Gastrocnemius medialis (tissue), 4 donors: Measurements from ENCODE around the gene EIF1AY. TPM values are rescaled to one million over a fixed set of nuclear protein-coding genes. Genes with fewer than 3 reads are reported as not detected.

ENCODE experiments used
- ATAC-seq, 2 donors: fragments of 150-250 bp; one replicate each; pipeline ENCODE4 v1.9.1; 2016
- DNase-seq, 2 donors: peaks; one replicate each; pipeline ENCODE4 v3.0.0-alpha.2; 2019
- H3K27ac ChIP-seq, 4 donors: fragments of 200-600 bp; sonication (generic); 1 replicate in 1 of 4; 2 replicates in 3 of 4; pipeline ENCODE4 v1.5.1; 2016 to 2018; ENCODE audit warnings: mild to moderate bottlenecking in 2 of 4, moderate library complexity in 1 of 4
- H3K27me3 ChIP-seq, 3 donors: fragments of 200-600 bp; sonication (generic) in 2 of 3; 1 replicate in 1 of 3; 2 replicates in 2 of 3; pipeline versions ENCODE4 v1.5.1 to v1.6.0; 2016 to 2019; ENCODE audit warnings: mild to moderate bottlenecking in 1 of 3, moderate library complexity in 1 of 3
- H3K36me3 ChIP-seq, 2 donors: fragments of 200-600 bp; sonication (generic) in 1 of 2; one replicate each; pipeline ENCODE4 v1.5.1; 2017 to 2018
- H3K4me1 ChIP-seq, 2 donors: fragments of 200-600 bp; sonication (generic) in 1 of 2; one replicate each; pipeline ENCODE4 v1.5.1; 2016 to 2017; ENCODE audit warnings: mild to moderate bottlenecking in 2 of 2
- H3K4me3 ChIP-seq, 4 donors: fragments of 200-600 bp; sonication (generic) in 3 of 4; 1 replicate in 1 of 4; 2 replicates in 3 of 4; pipeline ENCODE4 v1.5.1; 2016 to 2019; ENCODE audit warnings: mild to moderate bottlenecking in 2 of 4
- H3K9me3 ChIP-seq, 3 donors: fragments of 200-600 bp; sonication (generic) in 2 of 3; 1 replicate in 1 of 3; 2 replicates in 2 of 3; pipeline ENCODE4 v1.5.1; 2016 to 2019
- CTCF ChIP-seq, 5 experiments: fragments of 450-650 bp in 3 of 5; fragments of 200-600 bp in 2 of 5; sonication (generic) in 2 of 5; IDR thresholded peaks in 4 of 5; conservative IDR thresholded peaks in 1 of 5; 1 replicate in 4 of 5; 2 replicates in 1 of 5; pipeline ENCODE4 v1.5.1; 2016 to 2019; ENCODE audit warnings: antibody characterized with exemption in 5 of 5, mild to moderate bottlenecking in 3 of 5, moderate library complexity in 3 of 5
- POLR2A ChIP-seq, 2 donors: fragments of 450-650 bp; IDR thresholded peaks; one replicate each; pipeline ENCODE4 v1.6.1; 2017; ENCODE audit warnings: antibody characterized with exemption in 2 of 2, mild to moderate bottlenecking in 2 of 2, moderate library complexity in 2 of 2
- in situ Hi-C, 4 donors: fragments of 200-750 bp; cut with MboI; loops; one replicate each; pipeline versions ENCODE4 v1.15.0 to v1.8.0; 2017; ENCODE audit warnings: low sequenced_read_pairs in 4 of 4
- intact Hi-C: fragments of 100-400 bp; cut with DNase I; formaldehyde crosslinking; loops from one replicate; pipeline ENCODE4 v1.15.1; 2023; ENCODE audit warnings: low total_unique reads
- total RNA-seq, 4 donors: library from RNA; depleted of rRNA; stranded (reverse); fragments of >200 nt; gene quantifications; one replicate each; pipeline versions ENCODE4 v1.1.0 to v1.2.3, GENCODE V29; 2016

The EIF1AY gene
- 10 to 100 TPM in 2 of 4 donors, not detected in 2; 56.3 to 62.4 TPM for total RNA-seq

- H3K27ac ChIP-seq = peak within 1 kb of the TSS in 2 of 4 donors; percentile 94 to 97
- H3K4me1 ChIP-seq = peaks cover 0 to 14% of the 10 kb centered on the region in 2 donors
- intact Hi-C loops (no loop called here), in situ Hi-C loops (loop anchor here in 1 of 4 donors (10.0 kb wide), 1 partner anchor 1011 kb away; no protein-coding TSS in a partner anchor)
- no peaks in the 10 kb centered on the region for H3K27me3 ChIP-seq
- DNase-seq (peak; percentile 85 to 92), ATAC-seq (peak; percentile 99 to 100)
- H3K36me3 ChIP-seq = no peaks in the 10 kb centered on the region
- H3K9me3 ChIP-seq = no peaks in the 10 kb centered on the region
- TF ChIP-seq POLR2A (IDR thresholded peaks at IDR 0.05) (no peak), CTCF (IDR thresholded peaks at IDR 0.05 in 4 of 5, conservative IDR thresholded peaks at IDR 0.05 in 1 of 5) (no peak)
- peak within 1 kb of the TSS in 2 of 4 donors; percentile 60 to 70 for H3K4me3 ChIP-seq
Measured at GRCh38 chrY:20575531-20576121, at the start of gene EIF1AY. Gene EIF1AY, plus strand, starts transcription at chrY:20575776. Its CDS starts 96 bp downstream, at chrY:20575872.

- no peak overlapping the region for H3K27ac ChIP-seq
- no peaks in the 10 kb centered on the region for H3K36me3 ChIP-seq
- no peaks in the 10 kb centered on the region for H3K27me3 ChIP-seq
- ATAC-seq (no peak), DNase-seq (no peak)
- no peak for TF ChIP-seq CTCF (IDR thresholded peaks at IDR 0.05 in 4 of 5, conservative IDR thresholded peaks at IDR 0.05 in 1 of 5)
- TF ChIP-seq POLR2A (IDR thresholded peaks at IDR 0.05) = no peak
- no peaks in the 10 kb centered on the region for H3K4me1 ChIP-seq
- in situ Hi-C loops = no loop called here
- H3K4me3 ChIP-seq = no peak overlapping the region
- H3K9me3 ChIP-seq = no peaks in the 10 kb centered on the region
- intact Hi-C loops = no loop called here
Measured at GRCh38 chrY:20528435-20528834, 47.1 kb upstream of the EIF1AY start.

- no peaks in the 10 kb centered on the region for H3K4me1 ChIP-seq
- ATAC-seq (no peak), DNase-seq (no peak)
- H3K36me3 ChIP-seq = no peaks in the 10 kb centered on the region
- no peaks in the 10 kb centered on the region for H3K27me3 ChIP-seq
- H3K4me3 ChIP-seq = no peak overlapping the region
- H3K9me3 ChIP-seq = no peaks in the 10 kb centered on the region
- intact Hi-C loops (no loop called here), in situ Hi-C loops (no loop called here)
- H3K27ac ChIP-seq = no peak overlapping the region
- TF ChIP-seq CTCF (IDR thresholded peaks at IDR 0.05 in 4 of 5, conservative IDR thresholded peaks at IDR 0.05 in 1 of 5) (no peak), POLR2A (IDR thresholded peaks at IDR 0.05) (no peak)
Measured at GRCh38 chrY:20538186-20538585, 37.4 kb upstream of the EIF1AY start.

GRCh38 chrY:20538933-20539332 is 36.6 kb upstream of the EIF1AY start:
- Histone ChIP-seq H3K36me3 (no peaks in the 10 kb centered on the region), H3K4me3 (no peak overlapping the region), H3K27me3 (no peaks in the 10 kb centered on the region), H3K4me1 (no peaks in the 10 kb centered on the region), H3K27ac (no peak overlapping the region), H3K9me3 (no peaks in the 10 kb centered on the region)
- intact Hi-C loops = no loop called here
- ATAC-seq (no peak), DNase-seq (no peak)
- no peak for TF ChIP-seq POLR2A (IDR thresholded peaks at IDR 0.05)
- in situ Hi-C loops = no loop called here

- ATAC-seq (no peak), DNase-seq (no peak)
- no peaks in the 10 kb centered on the region for H3K9me3 ChIP-seq
- in situ Hi-C loops (no loop called here), intact Hi-C loops (no loop called here)
- no peak overlapping the region for H3K27ac ChIP-seq
- no peaks in the 10 kb centered on the region for H3K4me1 ChIP-seq
- no peaks in the 10 kb centered on the region for H3K27me3 ChIP-seq
- no peak for TF ChIP-seq CTCF (IDR thresholded peaks at IDR 0.05 in 4 of 5, conservative IDR thresholded peaks at IDR 0.05 in 1 of 5)
- no peak for TF ChIP-seq POLR2A (IDR thresholded peaks at IDR 0.05)
- H3K36me3 ChIP-seq = no peaks in the 10 kb centered on the region
- H3K4me3 ChIP-seq = no peak overlapping the region
Measured at GRCh38 chrY:20544451-20544960, 31.1 kb upstream of the EIF1AY start.
